Coronary artery (tissue), 2 donors: ENCODE measurements around the gene DNAJC11.
"Not testable (repeated sequence)": the region's sequence is repeated elsewhere in the genome, so short reads cannot be mapped to it uniquely, and the experiment has no call there.

Experiments used
- DNase-seq: peaks from one replicate; pipeline ENCODE4 v3.0.0-alpha.2; 2017; ENCODE audit warnings: low spot score
- H3K27ac ChIP-seq, 2 donors: fragments of 200-600 bp; sonication (generic); one replicate each; pipeline ENCODE4 v1.5.1; 2016 to 2019
- H3K4me3 ChIP-seq: fragments of 200-600 bp; sonication (generic); 2 replicates; pipeline ENCODE4 v1.5.1; 2016; ENCODE audit warnings: mild to moderate bottlenecking, moderate library complexity
- CTCF ChIP-seq: fragments of 200-600 bp; sonication (generic); IDR thresholded peaks from one replicate; pipeline ENCODE4 v1.5.1; 2019; ENCODE audit warnings: antibody characterized with exemption

The DNAJC11 gene

GRCh38 chr1:6653436-6654290 is 48.0 kb downstream of the DNAJC11 start:
- no peak for TF ChIP-seq CTCF
- DNase-seq = no peak
- no peak overlapping the region for H3K4me3 ChIP-seq
- H3K27ac ChIP-seq = no peak overlapping the region

GRCh38 chr1:6652986-6653385 is 48.6 kb downstream of the DNAJC11 start:
- no peak for TF ChIP-seq CTCF
- Histone ChIP-seq H3K27ac (no peak overlapping the region), H3K4me3 (no peak overlapping the region)
- DNase-seq = no peak

GRCh38 chr1:6651909-6652308 is 49.7 kb downstream of the DNAJC11 start:
- Histone ChIP-seq H3K27ac (no peak overlapping the region), H3K4me3 (no peak overlapping the region)
- DNase-seq = no peak
- TF ChIP-seq CTCF = no peak

- Histone ChIP-seq H3K4me3 (no peak overlapping the region), H3K27ac (no peak overlapping the region)
- no peak for DNase-seq
- no peak for TF ChIP-seq CTCF
Observed at GRCh38 chr1:6648556-6648955, 53.1 kb downstream of the DNAJC11 start.

- Histone ChIP-seq H3K27ac (no peak overlapping the region), H3K4me3 (no peak overlapping the region)
- no peak for DNase-seq
- peak; percentile 51 for TF ChIP-seq CTCF
Observed at GRCh38 chr1:6646499-6647148, 55.0 kb downstream of the DNAJC11 start.

GRCh38 chr1:6645018-6645417 is 56.6 kb downstream of the DNAJC11 start:
- DNase-seq = no peak
- no peak overlapping the region for H3K4me3 ChIP-seq
- no peak for TF ChIP-seq CTCF
- no peak overlapping the region for H3K27ac ChIP-seq

GRCh38 chr1:6640867-6641266 is 60.7 kb downstream of the DNAJC11 start:
- H3K27ac ChIP-seq, H3K4me3 ChIP-seq, DNase-seq: not testable (repeated sequence)
